ENCODE results near the gene RNF220.

Gene RNF220

DNA sequence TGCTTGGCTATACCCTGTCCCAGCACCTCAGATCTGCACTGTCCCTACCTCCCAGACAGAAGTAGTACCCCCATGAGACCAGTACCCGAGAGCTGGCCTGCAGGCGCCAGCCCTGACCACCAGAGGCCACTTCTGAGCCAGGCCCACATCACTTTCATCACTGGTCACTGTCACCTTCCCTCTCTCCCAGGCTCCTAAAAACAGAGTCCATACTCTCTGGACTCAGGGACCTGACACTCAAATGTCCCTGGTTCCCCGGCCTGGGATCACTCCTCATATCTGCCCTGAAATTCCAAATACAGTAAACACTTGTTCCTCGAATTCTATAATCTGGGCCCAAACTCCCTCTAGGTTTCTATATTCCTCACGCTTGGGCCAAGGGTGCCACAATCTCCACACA lies 250.6 kb downstream of the RNF220 start (continued):
- TF ChIP-seq ISL1 (CRISPR knock-in tag; IDR thresholded peaks at IDR 0.05) (no peak), BACH2 (CRISPR knock-in tag; IDR thresholded peaks at IDR 0.05; ENCODE audit: borderline replicate concordance) (no peak), TOX (CRISPR knock-in tag; IDR thresholded peaks at IDR 0.05; ENCODE audit: borderline replicate concordance) (no peak), ESRRG (CRISPR knock-in tag; IDR thresholded peaks at IDR 0.05) (no peak), CSDC2 (CRISPR knock-in tag; IDR thresholded peaks at IDR 0.05) (no peak), SNAI2 (CRISPR knock-in tag; IDR thresholded peaks at IDR 0.05) (no peak)
- TF ChIP-seq, protein P1, sequence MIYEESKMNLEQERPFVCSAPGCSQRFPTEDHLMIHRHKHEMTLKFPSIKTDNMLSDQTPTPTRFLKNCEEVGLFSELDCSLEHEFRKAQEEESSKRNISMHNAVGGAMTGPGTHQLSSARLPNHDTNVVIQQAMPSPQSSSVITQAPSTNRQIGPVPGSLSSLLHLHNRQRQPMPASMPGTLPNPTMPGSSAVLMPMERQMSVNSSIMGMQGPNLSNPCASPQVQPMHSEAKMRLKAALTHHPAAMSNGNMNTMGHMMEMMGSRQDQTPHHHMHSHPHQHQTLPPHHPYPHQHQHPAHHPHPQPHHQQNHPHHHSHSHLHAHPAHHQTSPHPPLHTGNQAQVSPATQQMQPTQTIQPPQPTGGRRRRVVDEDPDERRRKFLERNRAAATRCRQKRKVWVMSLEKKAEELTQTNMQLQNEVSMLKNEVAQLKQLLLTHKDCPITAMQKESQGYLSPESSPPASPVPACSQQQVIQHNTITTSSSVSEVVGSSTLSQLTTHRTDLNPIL (CRISPR knock-in tag; IDR thresholded peaks at IDR 0.05; ENCODE audit: low read depth) = no peak
- TF ChIP-seq, protein P2, sequence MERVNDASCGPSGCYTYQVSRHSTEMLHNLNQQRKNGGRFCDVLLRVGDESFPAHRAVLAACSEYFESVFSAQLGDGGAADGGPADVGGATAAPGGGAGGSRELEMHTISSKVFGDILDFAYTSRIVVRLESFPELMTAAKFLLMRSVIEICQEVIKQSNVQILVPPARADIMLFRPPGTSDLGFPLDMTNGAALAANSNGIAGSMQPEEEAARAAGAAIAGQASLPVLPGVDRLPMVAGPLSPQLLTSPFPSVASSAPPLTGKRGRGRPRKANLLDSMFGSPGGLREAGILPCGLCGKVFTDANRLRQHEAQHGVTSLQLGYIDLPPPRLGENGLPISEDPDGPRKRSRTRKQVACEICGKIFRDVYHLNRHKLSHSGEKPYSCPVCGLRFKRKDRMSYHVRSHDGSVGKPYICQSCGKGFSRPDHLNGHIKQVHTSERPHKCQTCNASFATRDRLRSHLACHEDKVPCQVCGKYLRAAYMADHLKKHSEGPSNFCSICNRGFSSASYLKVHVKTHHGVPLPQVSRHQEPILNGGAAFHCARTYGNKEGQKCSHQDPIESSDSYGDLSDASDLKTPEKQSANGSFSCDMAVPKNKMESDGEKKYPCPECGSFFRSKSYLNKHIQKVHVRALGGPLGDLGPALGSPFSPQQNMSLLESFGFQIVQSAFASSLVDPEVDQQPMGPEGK (CRISPR knock-in tag; IDR thresholded peaks at IDR 0.05; ENCODE audit: borderline replicate concordance) = no peak

DNA sequence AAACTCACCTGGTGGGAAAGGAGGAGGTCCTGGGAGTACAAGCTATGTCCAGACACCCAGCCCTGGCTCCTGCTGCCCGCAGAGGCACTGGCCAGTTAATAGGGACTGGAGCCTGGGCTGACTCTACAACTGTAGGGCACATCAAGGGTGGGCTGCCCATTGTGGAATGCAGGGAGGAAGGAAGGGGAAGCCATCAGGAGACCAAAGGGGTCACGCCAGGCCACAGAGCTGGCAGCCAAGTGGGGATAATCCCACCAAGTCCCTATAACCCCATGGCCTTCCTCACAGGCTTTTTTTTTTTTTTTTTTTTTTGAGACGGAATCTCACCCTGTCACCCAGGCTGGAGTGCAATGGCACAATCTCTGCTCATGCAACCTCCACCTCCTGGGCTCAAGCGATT lies 254.5 kb downstream of the RNF220 start:
- TF ChIP-seq GLIS3 (CRISPR knock-in tag; IDR thresholded peaks at IDR 0.05) = no peak
- TF ChIP-seq PPARA (CRISPR knock-in tag; IDR thresholded peaks at IDR 0.05; ENCODE audit: borderline replicate concordance) = no peak
- TF ChIP-seq ZNF565 (CRISPR knock-in tag; conservative IDR thresholded peaks at IDR 0.05; ENCODE audit: low read depth) = no peak
- TF ChIP-seq TCF4 (CRISPR knock-in tag; IDR thresholded peaks at IDR 0.05; ENCODE audit: borderline replicate concordance) = no peak
- no peak for TF ChIP-seq ZNF8 (CRISPR knock-in tag; IDR thresholded peaks at IDR 0.05)
- no peak for TF ChIP-seq ARNTL (CRISPR knock-in tag; IDR thresholded peaks at IDR 0.05; ENCODE audit: borderline replicate concordance, low read depth)
- no peak for TF ChIP-seq ZC3H10 (CRISPR knock-in tag; IDR thresholded peaks at IDR 0.05)
- TF ChIP-seq ESRRG (CRISPR knock-in tag; IDR thresholded peaks at IDR 0.05) = no peak
- TF ChIP-seq ZFP30 (CRISPR knock-in tag; IDR thresholded peaks at IDR 0.05) = no peak
- TF ChIP-seq ZFP3 (CRISPR knock-in tag; IDR thresholded peaks at IDR 0.05) = no peak
- no peak for TF ChIP-seq BACH2 (CRISPR knock-in tag; IDR thresholded peaks at IDR 0.05; ENCODE audit: borderline replicate concordance)
- TF ChIP-seq, protein P1 (CRISPR knock-in tag; IDR thresholded peaks at IDR 0.05; ENCODE audit: low read depth) = no peak
- TF ChIP-seq SNAI2 (CRISPR knock-in tag; IDR thresholded peaks at IDR 0.05) = no peak
- no peak for TF ChIP-seq OSR1 (CRISPR knock-in tag; IDR thresholded peaks at IDR 0.05)
- ATAC-seq = no peak

DNA sequence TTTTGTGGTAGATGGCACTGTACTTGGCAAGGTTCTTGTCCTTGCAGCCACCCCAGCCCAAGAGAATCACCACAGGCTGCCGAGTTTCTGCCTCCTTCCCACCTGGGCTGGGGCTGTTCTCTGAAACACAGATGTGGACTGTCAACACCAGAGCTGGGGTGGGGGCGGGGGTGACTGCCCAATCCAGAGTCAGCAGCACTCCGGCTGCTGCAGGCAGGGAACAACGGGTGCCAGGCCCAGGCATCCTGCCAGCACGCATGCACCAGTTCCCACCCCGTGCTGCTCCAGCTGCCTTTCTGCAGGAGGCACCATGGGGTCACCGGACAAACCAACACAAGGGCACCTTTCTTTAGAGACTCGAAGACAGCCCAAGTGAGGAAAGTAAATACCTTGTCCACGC lies 255.1 kb downstream of the RNF220 start:
- peak; percentile 48; the same call in 2 of the 3 replicates for ATAC-seq

More for the DNA sequence above, 255.1 kb downstream of the RNF220 start:
- TF ChIP-seq, protein P3, sequence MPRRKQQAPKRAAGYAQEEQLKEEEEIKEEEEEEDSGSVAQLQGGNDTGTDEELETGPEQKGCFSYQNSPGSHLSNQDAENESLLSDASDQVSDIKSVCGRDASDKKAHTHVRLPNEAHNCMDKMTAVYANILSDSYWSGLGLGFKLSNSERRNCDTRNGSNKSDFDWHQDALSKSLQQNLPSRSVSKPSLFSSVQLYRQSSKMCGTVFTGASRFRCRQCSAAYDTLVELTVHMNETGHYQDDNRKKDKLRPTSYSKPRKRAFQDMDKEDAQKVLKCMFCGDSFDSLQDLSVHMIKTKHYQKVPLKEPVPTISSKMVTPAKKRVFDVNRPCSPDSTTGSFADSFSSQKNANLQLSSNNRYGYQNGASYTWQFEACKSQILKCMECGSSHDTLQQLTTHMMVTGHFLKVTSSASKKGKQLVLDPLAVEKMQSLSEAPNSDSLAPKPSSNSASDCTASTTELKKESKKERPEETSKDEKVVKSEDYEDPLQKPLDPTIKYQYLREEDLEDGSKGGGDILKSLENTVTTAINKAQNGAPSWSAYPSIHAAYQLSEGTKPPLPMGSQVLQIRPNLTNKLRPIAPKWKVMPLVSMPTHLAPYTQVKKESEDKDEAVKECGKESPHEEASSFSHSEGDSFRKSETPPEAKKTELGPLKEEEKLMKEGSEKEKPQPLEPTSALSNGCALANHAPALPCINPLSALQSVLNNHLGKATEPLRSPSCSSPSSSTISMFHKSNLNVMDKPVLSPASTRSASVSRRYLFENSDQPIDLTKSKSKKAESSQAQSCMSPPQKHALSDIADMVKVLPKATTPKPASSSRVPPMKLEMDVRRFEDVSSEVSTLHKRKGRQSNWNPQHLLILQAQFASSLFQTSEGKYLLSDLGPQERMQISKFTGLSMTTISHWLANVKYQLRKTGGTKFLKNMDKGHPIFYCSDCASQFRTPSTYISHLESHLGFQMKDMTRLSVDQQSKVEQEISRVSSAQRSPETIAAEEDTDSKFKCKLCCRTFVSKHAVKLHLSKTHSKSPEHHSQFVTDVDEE (CRISPR knock-in tag; IDR thresholded peaks at IDR 0.05) = 0 out of 2 replicates have a peak, but pooled peaks have one; percentile 18
- TF ChIP-seq, protein P1 (CRISPR knock-in tag; IDR thresholded peaks at IDR 0.05; ENCODE audit: low read depth) = no peak
- TF ChIP-seq ARNTL (CRISPR knock-in tag; IDR thresholded peaks at IDR 0.05; ENCODE audit: borderline replicate concordance, low read depth) (no peak), RARB (CRISPR knock-in tag; IDR thresholded peaks at IDR 0.05) (no peak), BACH2 (CRISPR knock-in tag; IDR thresholded peaks at IDR 0.05; ENCODE audit: borderline replicate concordance) (no peak), TOX (CRISPR knock-in tag; IDR thresholded peaks at IDR 0.05; ENCODE audit: borderline replicate concordance) (no peak), ISL1 (CRISPR knock-in tag; IDR thresholded peaks at IDR 0.05) (no peak), ZNF565 (CRISPR knock-in tag; conservative IDR thresholded peaks at IDR 0.05; ENCODE audit: low read depth) (no peak), ZNF8 (CRISPR knock-in tag; IDR thresholded peaks at IDR 0.05) (no peak), ZFP30 (CRISPR knock-in tag; IDR thresholded peaks at IDR 0.05) (no peak), PPARA (CRISPR knock-in tag; IDR thresholded peaks at IDR 0.05; ENCODE audit: borderline replicate concordance) (no peak), ZNF70 (CRISPR knock-in tag; IDR thresholded peaks at IDR 0.05) (no peak), TCF4 (CRISPR knock-in tag; IDR thresholded peaks at IDR 0.05; ENCODE audit: borderline replicate concordance) (peak; percentile 59; the same call in 1 of the 2 replicates), ESRRG (CRISPR knock-in tag; IDR thresholded peaks at IDR 0.05) (no peak), GLIS3 (CRISPR knock-in tag; IDR thresholded peaks at IDR 0.05) (no peak)
- TF ChIP-seq, protein P4, sequence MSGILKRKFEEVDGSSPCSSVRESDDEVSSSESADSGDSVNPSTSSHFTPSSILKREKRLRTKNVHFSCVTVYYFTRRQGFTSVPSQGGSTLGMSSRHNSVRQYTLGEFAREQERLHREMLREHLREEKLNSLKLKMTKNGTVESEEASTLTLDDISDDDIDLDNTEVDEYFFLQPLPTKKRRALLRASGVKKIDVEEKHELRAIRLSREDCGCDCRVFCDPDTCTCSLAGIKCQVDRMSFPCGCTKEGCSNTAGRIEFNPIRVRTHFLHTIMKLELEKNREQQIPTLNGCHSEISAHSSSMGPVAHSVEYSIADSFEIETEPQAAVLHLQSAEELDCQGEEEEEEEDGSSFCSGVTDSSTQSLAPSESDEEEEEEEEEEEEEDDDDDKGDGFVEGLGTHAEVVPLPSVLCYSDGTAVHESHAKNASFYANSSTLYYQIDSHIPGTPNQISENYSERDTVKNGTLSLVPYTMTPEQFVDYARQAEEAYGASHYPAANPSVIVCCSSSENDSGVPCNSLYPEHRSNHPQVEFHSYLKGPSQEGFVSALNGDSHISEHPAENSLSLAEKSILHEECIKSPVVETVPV (CRISPR knock-in tag; IDR thresholded peaks at IDR 0.05) = no peak
- TF ChIP-seq, protein P5, sequence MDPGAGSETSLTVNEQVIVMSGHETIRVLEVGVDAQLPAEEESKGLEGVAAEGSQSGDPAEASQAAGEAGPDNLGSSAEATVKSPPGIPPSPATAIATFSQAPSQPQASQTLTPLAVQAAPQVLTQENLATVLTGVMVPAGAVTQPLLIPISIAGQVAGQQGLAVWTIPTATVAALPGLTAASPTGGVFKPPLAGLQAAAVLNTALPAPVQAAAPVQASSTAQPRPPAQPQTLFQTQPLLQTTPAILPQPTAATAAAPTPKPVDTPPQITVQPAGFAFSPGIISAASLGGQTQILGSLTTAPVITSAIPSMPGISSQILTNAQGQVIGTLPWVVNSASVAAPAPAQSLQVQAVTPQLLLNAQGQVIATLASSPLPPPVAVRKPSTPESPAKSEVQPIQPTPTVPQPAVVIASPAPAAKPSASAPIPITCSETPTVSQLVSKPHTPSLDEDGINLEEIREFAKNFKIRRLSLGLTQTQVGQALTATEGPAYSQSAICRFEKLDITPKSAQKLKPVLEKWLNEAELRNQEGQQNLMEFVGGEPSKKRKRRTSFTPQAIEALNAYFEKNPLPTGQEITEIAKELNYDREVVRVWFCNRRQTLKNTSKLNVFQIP (CRISPR knock-in tag; IDR thresholded peaks at IDR 0.05; ENCODE audit: borderline replicate concordance, low read depth) = no peak

Measured in SK-N-SH treated with all-trans-retinoic acid at 6 μM for 48 hours (cell line).